ENCODE measurements around the gene KDM3A.
"Not testable (repeated sequence)": the region's sequence is repeated elsewhere in the genome, so short reads cannot be mapped to it uniquely, and the experiment has no call there.

KDM3A gene

DNA sequence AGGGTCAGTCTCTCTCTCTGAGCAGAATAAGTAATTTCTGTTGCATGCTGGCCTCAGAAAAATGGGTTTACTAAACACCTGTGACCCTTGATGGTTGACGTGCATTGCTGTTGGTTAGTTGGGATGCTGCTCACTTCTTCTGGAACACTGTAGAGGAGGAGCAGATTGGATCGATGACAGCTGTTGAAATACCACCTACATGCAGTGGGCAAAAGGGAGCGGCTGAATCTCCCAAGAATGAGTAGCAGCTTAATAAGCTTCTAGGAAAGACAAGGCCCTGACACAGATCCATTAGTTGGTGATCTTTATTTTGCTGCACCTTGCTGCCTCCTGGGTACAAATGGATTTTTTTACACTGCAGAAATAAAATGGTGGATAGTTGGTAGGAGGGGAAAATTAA is 43.2 kb downstream of the KDM3A start:
- H3K9me3 ChIP-seq (ENCODE audit: control insufficient read depth, low read length) = no peaks in the 10 kb centered on the region
- peaks cover 43% of the 10 kb centered on the region for H3K4me1 ChIP-seq (ENCODE audit: control insufficient read depth, insufficient read depth, low read length)
- H3K9ac ChIP-seq (ENCODE audit: low read length) = no peak overlapping the region
- DNase-seq (ENCODE audit: low read depth) = no peak
- no peak overlapping the region for H3K4me3 ChIP-seq (ENCODE audit: low read length)
- H3K27me3 ChIP-seq (replicated peaks; ENCODE audit: control insufficient read depth, insufficient read depth, low read length) = no peaks in the 10 kb centered on the region
- H3K36me3 ChIP-seq (ENCODE audit: control insufficient read depth, insufficient read depth, low read length, severe bottlenecking) = peaks cover 93% of the 10 kb centered on the region

DNA sequence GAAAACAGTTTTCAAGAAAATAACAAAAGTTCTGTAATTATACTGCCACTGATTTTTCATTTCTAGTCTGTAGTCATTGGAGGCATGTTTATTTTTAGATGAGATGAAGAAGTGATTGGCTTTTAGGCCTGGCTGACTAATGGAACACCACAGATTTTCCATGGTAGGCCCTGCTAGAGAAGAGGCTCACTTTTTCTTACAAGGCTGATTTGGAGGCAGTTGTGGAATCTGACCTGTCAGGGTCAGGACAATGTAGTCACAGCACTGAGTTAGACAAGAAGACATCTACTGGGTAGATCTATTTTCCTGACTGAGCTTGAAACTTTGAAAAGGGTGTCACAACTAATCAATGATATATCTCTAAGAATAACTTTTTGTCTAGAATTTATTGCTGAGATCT is 43.9 kb downstream of the KDM3A start:
- Histone ChIP-seq H3K9me3 (ENCODE audit: control insufficient read depth, low read length) (no peaks in the 10 kb centered on the region), H3K36me3 (ENCODE audit: control insufficient read depth, insufficient read depth, low read length, severe bottlenecking) (peaks cover 94% of the 10 kb centered on the region), H3K27me3 (replicated peaks; ENCODE audit: control insufficient read depth, insufficient read depth, low read length) (no peaks in the 10 kb centered on the region), H3K9ac (ENCODE audit: low read length) (no peak overlapping the region), H3K4me3 (ENCODE audit: low read length) (no peak overlapping the region), H3K4me1 (ENCODE audit: control insufficient read depth, insufficient read depth, low read length) (peaks cover 37% of the 10 kb centered on the region)
- peak; percentile 24 for DNase-seq (ENCODE audit: low read depth)

DNA sequence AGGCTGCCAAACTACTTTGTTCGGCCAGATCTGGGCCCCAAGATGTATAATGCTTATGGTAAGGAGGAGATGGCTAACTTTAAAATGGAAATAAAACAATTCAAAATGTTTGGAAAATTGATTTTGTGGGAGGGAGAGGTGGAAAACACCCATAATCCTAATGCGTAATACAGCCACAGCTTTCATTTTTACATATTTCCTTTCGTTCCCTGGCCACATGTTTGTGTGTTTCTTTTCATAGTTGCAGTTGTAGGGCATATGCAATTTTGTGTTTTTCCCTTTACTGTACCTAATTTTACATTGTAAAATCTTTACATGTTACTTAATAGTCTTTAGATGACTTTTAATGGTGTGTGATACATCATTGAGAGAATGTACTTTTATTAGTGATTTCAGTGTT is 44.6 kb downstream of the KDM3A start:
- no peak overlapping the region for H3K9ac ChIP-seq (ENCODE audit: low read length)
- no peak for DNase-seq (ENCODE audit: low read depth)
- H3K4me3 ChIP-seq (ENCODE audit: low read length) = no peak overlapping the region
- no peaks in the 10 kb centered on the region for H3K9me3 ChIP-seq (ENCODE audit: control insufficient read depth, low read length)
- H3K4me1 ChIP-seq (ENCODE audit: control insufficient read depth, insufficient read depth, low read length) = peaks cover 30% of the 10 kb centered on the region
- H3K36me3 ChIP-seq (ENCODE audit: control insufficient read depth, insufficient read depth, low read length, severe bottlenecking) = peaks cover 95% of the 10 kb centered on the region
- no peaks in the 10 kb centered on the region for H3K27me3 ChIP-seq (replicated peaks; ENCODE audit: control insufficient read depth, insufficient read depth, low read length)

DNA sequence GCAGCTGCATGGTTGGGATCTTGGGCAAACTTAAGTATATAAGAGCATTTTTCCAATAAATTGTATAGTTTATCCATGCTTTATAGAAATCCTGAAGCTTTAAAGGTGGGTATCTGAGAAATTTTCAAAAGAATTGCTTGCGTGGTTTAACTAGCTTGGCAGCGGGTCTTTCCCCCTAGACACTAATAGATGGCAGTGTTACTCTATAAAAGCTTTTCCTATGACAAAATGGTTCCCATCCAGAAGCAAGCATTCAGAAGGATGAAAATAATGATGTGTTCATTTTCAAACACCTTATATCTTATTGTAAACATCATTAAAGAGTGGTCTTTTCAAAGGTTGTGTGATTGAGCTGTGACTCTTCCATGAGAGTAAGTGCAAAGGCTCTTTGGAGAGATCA is 45.9 kb downstream of the KDM3A start:
- H3K4me3 ChIP-seq (ENCODE audit: low read length) = no peak overlapping the region
- no peaks in the 10 kb centered on the region for H3K9me3 ChIP-seq (ENCODE audit: control insufficient read depth, low read length)
- H3K36me3 ChIP-seq (ENCODE audit: control insufficient read depth, insufficient read depth, low read length, severe bottlenecking) = peaks cover 100% of the 10 kb centered on the region
- H3K27me3 ChIP-seq (replicated peaks; ENCODE audit: control insufficient read depth, insufficient read depth, low read length) = no peaks in the 10 kb centered on the region
- no peak for DNase-seq (ENCODE audit: low read depth)
- H3K4me1 ChIP-seq (ENCODE audit: control insufficient read depth, insufficient read depth, low read length) = peaks cover 17% of the 10 kb centered on the region
- no peak overlapping the region for H3K9ac ChIP-seq (ENCODE audit: low read length)

DNA sequence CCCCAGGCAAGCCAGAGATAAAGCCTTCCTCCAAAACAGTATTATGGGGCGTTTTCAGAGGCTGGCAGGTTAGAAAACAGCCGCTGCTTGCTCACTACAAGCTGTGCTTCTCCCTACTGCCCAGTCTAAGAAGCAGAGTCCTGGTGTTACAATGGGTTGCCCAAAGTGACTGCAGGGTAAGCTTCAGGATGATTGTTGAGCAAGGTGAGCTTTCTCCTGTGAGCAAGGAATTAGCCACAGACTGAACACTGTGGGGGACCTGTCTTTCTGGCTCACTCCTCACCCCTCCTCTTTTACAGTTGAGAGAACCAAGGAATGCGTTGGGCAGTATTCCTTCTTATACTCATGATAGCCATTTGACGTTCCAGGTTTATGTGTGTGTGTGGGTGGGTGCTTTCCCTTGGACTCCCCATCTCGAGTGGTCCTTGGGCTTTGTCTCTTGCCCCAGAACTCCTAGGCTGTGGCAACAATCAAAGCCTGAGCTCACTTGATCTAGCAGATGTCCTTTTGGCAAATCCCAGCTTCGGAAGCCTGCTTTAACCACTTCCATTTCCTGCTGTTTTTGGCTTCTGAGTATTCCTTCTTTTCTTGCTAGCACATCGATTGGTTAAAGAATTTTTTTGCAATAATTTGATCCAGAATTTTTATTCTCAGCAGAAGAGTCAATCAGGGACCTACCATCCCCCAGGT is 47.5 kb downstream of the KDM3A start:
- Histone ChIP-seq H3K36me3 (ENCODE audit: control insufficient read depth, insufficient read depth, low read length, severe bottlenecking) (peaks cover 100% of the 10 kb centered on the region), H3K4me3 (ENCODE audit: low read length) (no peak overlapping the region), H3K27me3 (replicated peaks; ENCODE audit: control insufficient read depth, insufficient read depth, low read length) (no peaks in the 10 kb centered on the region), H3K4me1 (ENCODE audit: control insufficient read depth, insufficient read depth, low read length) (peaks cover 3% of the 10 kb centered on the region), H3K9ac (ENCODE audit: low read length) (no peak overlapping the region), H3K9me3 (ENCODE audit: control insufficient read depth, low read length) (no peaks in the 10 kb centered on the region)
- DNase-seq (ENCODE audit: low read depth) = no peak

DNA sequence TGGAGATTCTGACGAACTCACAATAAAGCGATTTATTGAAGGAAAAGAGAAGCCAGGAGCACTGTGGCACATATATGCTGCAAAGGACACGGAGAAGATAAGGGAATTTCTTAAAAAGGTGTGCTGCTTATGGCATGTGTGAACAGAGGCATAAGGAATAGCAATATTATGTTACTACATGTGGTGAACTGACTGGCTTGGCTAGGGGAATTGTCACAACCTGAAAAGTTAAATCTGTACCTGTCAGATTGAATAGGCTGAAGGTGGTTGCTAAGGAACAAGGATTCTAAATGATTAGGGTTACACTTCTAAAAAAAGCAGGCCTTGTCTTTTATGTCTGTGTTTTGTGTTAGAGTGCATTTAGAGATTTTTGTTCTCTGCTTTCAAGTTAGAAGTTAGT is 48.4 kb downstream of the KDM3A start:
- Histone ChIP-seq H3K9me3 (ENCODE audit: control insufficient read depth, low read length) (no peaks in the 10 kb centered on the region), H3K27me3 (replicated peaks; ENCODE audit: control insufficient read depth, insufficient read depth, low read length) (no peaks in the 10 kb centered on the region), H3K4me1 (ENCODE audit: control insufficient read depth, insufficient read depth, low read length) (peaks cover 3% of the 10 kb centered on the region), H3K9ac (ENCODE audit: low read length) (no peak overlapping the region), H3K36me3 (ENCODE audit: control insufficient read depth, insufficient read depth, low read length, severe bottlenecking) (peaks cover 98% of the 10 kb centered on the region), H3K4me3 (ENCODE audit: low read length) (no peak overlapping the region)
- no peak for DNase-seq (ENCODE audit: low read depth)

DNA sequence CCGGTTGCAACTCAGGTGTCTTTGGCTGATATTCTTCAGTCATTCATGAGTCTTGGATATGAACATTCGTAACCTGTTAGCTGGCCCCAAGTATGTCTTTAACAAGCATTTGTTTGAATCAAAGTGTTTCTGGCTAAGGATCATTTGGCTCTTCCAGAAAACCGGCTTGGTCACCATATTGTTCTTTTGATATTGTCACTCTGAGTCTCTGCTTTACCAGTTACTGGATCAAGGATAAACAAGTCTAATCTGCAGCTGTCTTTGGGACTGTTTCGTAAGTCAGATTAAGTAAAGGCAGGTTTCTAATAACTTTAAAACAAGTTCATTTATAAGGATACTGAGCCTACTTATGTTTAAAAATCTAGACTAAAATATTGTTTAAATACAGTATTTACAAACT is 49.1 kb downstream of the KDM3A start:
- peaks cover 91% of the 10 kb centered on the region for H3K36me3 ChIP-seq (ENCODE audit: control insufficient read depth, insufficient read depth, low read length, severe bottlenecking)
- DNase-seq (ENCODE audit: low read depth) = no peak
- H3K4me1 ChIP-seq (ENCODE audit: control insufficient read depth, insufficient read depth, low read length) = peaks cover 3% of the 10 kb centered on the region
- H3K27me3 ChIP-seq (replicated peaks; ENCODE audit: control insufficient read depth, insufficient read depth, low read length) = no peaks in the 10 kb centered on the region
- H3K4me3 ChIP-seq (ENCODE audit: low read length) = no peak overlapping the region
- no peaks in the 10 kb centered on the region for H3K9me3 ChIP-seq (ENCODE audit: control insufficient read depth, low read length)
- no peak overlapping the region for H3K9ac ChIP-seq (ENCODE audit: low read length)

DNA sequence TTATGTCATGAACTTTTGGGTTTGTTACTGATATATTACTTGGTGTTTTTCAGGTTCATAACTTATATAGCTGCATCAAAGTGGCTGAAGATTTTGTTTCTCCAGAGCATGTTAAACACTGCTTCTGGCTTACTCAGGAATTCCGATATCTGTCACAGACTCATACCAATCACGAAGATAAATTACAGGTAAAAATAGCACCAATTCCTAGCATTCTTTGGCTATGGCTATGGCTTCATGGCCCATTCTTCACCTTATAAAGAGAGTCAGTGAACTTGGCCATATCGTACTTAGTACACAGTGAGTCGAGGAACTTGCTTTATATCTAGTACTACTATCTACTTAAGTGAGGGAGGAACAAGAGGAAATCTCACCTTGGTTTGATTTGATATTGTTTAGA is 49.9 kb downstream of the KDM3A start:
- H3K36me3 ChIP-seq (ENCODE audit: control insufficient read depth, insufficient read depth, low read length, severe bottlenecking) = peaks cover 88% of the 10 kb centered on the region
- DNase-seq (ENCODE audit: low read depth) = no peak
- no peak overlapping the region for H3K9ac ChIP-seq (ENCODE audit: low read length)
- H3K4me1 ChIP-seq (ENCODE audit: control insufficient read depth, insufficient read depth, low read length) = no peaks in the 10 kb centered on the region
- H3K27me3 ChIP-seq (replicated peaks; ENCODE audit: control insufficient read depth, insufficient read depth, low read length) = no peaks in the 10 kb centered on the region
- H3K9me3 ChIP-seq (ENCODE audit: control insufficient read depth, low read length) = no peaks in the 10 kb centered on the region
- H3K4me3 ChIP-seq (ENCODE audit: low read length) = no peak overlapping the region

DNA sequence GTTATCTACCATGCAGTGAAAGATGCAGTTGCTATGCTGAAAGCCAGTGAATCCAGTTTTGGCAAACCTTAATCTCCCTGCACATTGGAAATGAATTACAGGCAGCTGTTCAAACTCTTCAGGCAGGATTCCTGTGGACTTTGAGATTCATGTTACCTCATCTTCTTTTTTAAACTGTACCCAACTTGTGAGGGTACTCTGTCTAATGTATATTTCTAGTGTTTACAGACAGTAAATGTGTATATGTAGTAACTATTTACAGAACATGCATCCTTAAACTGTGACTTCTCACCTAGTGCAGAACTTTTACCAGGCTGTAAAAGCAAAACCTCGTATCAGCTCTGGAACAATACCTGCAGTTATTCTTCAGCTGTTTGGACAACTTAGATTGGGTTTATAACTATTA is 50.9 kb downstream of the KDM3A start:
- H3K9me3 ChIP-seq (ENCODE audit: control insufficient read depth, low read length) = no peaks in the 10 kb centered on the region
- no peak for DNase-seq (ENCODE audit: low read depth)
- no peaks in the 10 kb centered on the region for H3K27me3 ChIP-seq (replicated peaks; ENCODE audit: control insufficient read depth, insufficient read depth, low read length)
- H3K9ac ChIP-seq (ENCODE audit: low read length) = no peak overlapping the region
- no peaks in the 10 kb centered on the region for H3K4me1 ChIP-seq (ENCODE audit: control insufficient read depth, insufficient read depth, low read length)
- H3K36me3 ChIP-seq (ENCODE audit: control insufficient read depth, insufficient read depth, low read length, severe bottlenecking) = peaks cover 86% of the 10 kb centered on the region
- H3K4me3 ChIP-seq (ENCODE audit: low read length) = no peak overlapping the region

DNA sequence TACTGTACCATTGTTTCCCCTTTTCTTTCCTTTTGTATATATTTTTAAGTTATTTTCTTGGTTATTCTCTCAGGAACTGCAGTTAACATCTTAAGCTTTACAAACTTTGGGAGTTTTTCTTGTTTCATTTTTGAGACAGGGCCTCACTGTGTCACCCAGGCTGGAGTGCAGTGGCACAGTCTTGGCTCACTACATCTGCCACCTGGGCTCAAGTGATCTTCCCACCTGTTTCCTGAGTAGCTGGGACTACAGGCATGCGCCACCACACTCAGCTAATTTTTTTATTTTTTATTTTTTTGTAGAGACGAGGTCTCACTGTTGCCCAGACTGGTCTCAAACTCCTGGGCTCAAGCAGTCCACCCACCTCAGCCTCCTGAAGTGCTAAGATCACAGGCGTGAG is 55.2 kb downstream of the KDM3A start:
- H3K4me1 ChIP-seq (ENCODE audit: control insufficient read depth, insufficient read depth, low read length); H3K9ac ChIP-seq (ENCODE audit: low read length); H3K9me3 ChIP-seq (ENCODE audit: control insufficient read depth, low read length); H3K4me3 ChIP-seq (ENCODE audit: low read length); H3K27me3 ChIP-seq (replicated peaks; ENCODE audit: control insufficient read depth, insufficient read depth, low read length); DNase-seq (ENCODE audit: low read depth): not testable (repeated sequence)
- H3K36me3 ChIP-seq (ENCODE audit: control insufficient read depth, insufficient read depth, low read length, severe bottlenecking) = peaks cover 83% of the 10 kb centered on the region

DNA sequence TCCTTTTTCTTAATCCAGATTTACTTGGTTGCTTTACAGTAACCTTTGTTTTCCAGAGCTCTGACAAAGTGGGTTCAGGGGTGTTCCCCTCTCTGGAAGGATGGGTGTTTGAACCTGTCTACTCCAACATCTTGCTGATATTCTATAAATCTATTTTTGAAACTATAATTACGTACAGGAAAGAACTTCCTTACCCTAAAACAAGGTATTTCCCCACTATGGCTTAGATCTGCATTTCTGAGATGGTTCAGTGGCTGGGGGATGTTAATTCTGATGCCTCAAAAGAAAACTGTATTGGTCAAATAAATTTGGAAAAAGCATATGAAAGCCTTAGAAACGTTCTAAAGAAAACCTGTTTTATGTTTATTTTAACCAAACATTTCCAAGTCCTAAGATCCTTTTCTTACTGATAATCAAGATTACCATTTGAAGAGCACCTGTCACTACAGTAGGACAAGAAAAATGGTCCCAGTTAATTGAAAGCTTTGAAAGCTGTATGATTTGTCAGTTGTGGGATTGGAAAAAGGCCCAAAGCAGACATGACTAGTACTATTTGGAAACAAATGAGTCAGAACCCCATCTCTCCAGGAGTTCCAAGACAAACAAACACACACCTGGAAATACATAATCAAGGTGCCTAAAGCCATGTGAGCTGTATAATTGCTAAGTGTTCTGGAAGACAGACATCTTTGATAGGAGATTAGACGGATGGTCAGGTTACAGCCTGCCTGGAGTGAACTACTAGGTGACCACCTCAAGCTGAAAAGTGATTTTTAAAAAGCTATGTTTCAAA is 57.5 kb downstream of the KDM3A start:
- Histone ChIP-seq H3K27me3 (replicated peaks; ENCODE audit: control insufficient read depth, insufficient read depth, low read length) (no peaks in the 10 kb centered on the region), H3K36me3 (ENCODE audit: control insufficient read depth, insufficient read depth, low read length, severe bottlenecking) (peaks cover 70% of the 10 kb centered on the region), H3K4me3 (ENCODE audit: low read length) (no peak overlapping the region), H3K9ac (ENCODE audit: low read length) (no peak overlapping the region), H3K9me3 (ENCODE audit: control insufficient read depth, low read length) (peaks cover 4% of the 10 kb centered on the region), H3K4me1 (ENCODE audit: control insufficient read depth, insufficient read depth, low read length) (no peaks in the 10 kb centered on the region)
- no peak for DNase-seq (ENCODE audit: low read depth)

Measured in adipocyte (in vitro differentiated cells).